ENCODE data around the gene RAB11FIP2.
"Not testable (repeated sequence)": the region's sequence is repeated elsewhere in the genome, so short reads cannot be mapped to it uniquely, and the experiment has no call there.

The RAB11FIP2 gene, protein sequence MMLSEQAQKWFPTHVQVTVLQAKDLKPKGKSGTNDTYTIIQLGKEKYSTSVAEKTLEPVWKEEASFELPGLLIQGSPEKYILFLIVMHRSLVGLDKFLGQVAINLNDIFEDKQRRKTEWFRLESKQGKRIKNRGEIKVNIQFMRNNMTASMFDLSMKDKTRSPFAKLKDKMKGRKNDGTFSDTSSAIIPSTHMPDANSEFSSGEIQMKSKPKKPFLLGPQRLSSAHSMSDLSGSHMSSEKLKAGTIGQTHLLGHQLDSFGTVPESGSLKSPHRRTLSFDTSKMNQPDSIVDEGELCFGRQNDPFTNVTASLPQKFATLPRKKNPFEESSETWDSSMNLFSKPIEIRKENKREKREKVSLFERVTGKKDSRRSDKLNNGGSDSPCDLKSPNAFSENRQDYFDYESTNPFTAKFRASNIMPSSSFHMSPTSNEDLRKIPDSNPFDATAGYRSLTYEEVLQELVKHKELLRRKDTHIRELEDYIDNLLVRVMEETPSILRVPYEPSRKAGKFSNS

DNA sequence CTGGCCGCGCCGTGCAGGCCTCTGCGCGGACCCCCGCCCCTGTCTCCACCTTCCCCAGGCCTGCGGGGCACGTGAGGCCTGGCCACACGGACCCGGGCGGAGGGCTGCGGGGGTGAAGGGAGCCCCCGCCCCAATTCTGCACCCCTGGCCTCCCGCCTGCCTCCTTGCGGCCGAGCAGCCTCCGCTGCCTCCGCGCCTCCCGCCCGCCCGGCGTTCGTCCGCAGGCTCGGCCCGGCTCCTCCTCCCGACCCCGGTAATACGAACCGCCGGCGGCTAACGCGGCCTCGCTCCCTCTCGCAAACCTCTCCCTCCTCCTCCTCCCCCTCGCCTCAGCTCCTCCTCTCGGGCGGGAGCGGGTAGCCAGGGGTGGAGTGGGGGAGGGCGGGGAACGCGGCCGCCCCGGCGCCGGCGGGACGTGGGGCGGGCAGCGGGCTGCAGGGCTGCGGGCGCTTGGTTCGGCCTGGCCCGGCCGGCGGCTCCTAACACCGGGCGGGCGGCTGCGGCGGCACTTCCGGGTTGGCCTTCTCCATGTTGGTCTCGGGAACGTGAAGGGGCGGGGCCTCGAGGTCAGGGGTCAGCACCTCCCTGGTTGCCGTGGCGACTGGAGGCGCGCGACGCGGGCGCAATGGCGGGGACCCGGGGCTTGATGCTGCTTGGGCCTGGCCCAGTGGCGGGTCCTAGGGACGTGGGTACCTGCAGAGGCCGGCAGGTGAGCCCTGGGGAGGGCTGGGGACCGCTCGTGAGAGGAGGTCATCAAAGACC is at the start of gene RAB11FIP2:
TSS of gene RAB11FIP2 (minus strand) at position 547 of the 762 bp plus-strand sequence. CDS start 778 bp downstream, outside the sequence.
- Mint-ChIP-seq H3K27ac (peak within 1 kb of the TSS; percentile 84), H3K4me3 (peak within 1 kb of the TSS; percentile 94), H3K36me3 (ENCODE audit: low read depth) (no peaks in the 10 kb centered on the region), H3K4me1 (ENCODE audit: low read depth) (peaks cover 22% of the 10 kb centered on the region), H3K9me3 (no peaks in the 10 kb centered on the region), H3K27me3 (ENCODE audit: low read depth) (peaks cover 12% of the 10 kb centered on the region)
- peak; percentile 92 for DNase-seq (ENCODE audit: low spot score)

DNA sequence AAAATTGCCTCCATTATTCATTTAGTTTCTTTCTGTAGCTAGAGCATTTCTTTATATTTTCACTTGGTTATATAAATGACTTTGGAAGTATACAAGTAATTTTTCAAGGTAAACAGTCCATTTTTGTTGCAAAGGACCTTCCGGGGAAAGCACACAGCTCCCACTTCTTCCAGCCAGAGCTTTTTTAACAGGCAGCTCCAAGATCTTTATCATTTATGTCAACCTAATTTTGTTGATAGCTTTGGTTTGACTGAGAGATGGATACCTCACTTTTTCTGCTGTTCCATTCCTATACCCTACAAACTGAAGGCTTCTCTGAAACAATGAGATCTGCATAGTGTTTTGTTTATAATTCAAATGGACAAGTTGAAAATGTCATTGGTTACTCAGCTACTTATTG is 49.3 kb upstream of the RAB11FIP2 start:
- Mint-ChIP-seq H3K36me3 (ENCODE audit: low read depth) (no peaks in the 10 kb centered on the region), H3K27me3 (ENCODE audit: low read depth) (peaks cover 1% of the 10 kb centered on the region), H3K4me3 (no peak overlapping the region), H3K9me3 (no peaks in the 10 kb centered on the region), H3K4me1 (ENCODE audit: low read depth) (no peaks in the 10 kb centered on the region), H3K27ac (no peak overlapping the region)
- DNase-seq (ENCODE audit: low spot score): no peak

DNA sequence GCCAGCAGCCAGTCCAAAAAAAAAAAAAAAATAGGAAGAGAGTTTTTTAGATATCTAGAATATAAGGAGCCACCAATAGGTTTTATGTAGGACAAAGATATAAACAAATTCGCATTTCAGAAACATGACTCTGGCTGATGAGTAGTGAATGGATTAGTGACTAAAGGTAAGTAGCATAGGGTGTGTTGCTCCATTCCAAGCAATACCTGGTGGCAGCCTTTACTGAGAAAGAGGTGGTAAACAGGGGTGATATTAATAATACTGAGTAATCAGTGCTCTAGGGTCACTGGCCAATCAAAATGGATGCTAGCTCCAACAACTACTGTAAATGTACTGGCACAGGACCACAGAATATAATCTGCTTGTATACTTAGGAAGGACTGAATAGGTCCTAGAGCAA is 45.5 kb upstream of the RAB11FIP2 start:
- Mint-ChIP-seq H3K4me1 (ENCODE audit: low read depth) (no peaks in the 10 kb centered on the region), H3K36me3 (ENCODE audit: low read depth) (no peaks in the 10 kb centered on the region), H3K9me3 (no peaks in the 10 kb centered on the region), H3K27me3 (ENCODE audit: low read depth) (peaks cover 3% of the 10 kb centered on the region), H3K4me3 (no peak overlapping the region), H3K27ac (no peak overlapping the region)
- DNase-seq (ENCODE audit: low spot score): no peak

DNA sequence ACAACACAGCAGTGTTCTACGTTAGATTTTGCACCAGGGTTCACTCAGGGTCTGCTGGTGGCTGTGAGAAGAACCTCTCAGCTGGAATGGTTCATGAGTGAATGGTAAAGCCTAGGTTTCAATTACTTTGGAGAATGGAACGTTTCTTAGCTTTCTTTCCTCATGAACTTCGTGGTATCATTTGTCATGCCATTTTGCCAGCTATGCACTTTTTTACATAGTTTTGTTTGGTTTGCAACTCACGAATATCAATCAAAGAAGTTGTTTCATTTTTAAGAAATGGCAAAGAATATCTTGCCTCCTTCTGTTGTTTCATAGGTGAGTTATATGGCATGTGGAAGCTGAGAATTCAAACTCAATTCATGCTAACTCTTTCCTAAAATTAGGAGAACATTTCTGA is 34.1 kb upstream of the RAB11FIP2 start:
- Mint-ChIP-seq H3K4me1 (ENCODE audit: low read depth) (no peaks in the 10 kb centered on the region), H3K27me3 (ENCODE audit: low read depth) (peaks cover 3% of the 10 kb centered on the region), H3K27ac (no peak overlapping the region), H3K4me3 (no peak overlapping the region), H3K9me3 (peaks cover 3% of the 10 kb centered on the region), H3K36me3 (ENCODE audit: low read depth) (no peaks in the 10 kb centered on the region)
- no peak for DNase-seq (ENCODE audit: low spot score)

DNA sequence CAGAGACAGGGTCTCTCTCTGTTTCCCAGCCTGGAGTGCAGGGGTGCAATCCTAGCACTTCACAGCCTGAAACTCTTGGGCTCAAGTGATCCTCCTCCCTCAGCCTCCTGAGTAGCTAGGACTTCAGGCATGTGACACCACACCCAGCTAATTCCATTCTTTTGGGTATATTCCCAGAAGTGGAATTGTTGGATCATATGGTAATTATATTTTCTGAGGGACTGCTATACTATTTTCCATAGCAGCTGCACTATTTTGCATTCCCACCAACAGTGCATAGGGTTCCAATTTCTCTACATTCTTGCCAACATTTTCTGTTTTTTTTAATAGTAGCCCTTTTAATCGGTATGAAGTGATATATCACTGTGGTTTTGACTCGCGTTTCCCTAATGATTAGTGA is 30.0 kb upstream of the RAB11FIP2 start:
- Mint-ChIP-seq H3K9me3 (no peaks in the 10 kb centered on the region), H3K27me3 (ENCODE audit: low read depth) (peaks cover 6% of the 10 kb centered on the region), H3K4me1 (ENCODE audit: low read depth) (no peaks in the 10 kb centered on the region), H3K27ac (no peak overlapping the region), H3K4me3 (no peak overlapping the region), H3K36me3 (ENCODE audit: low read depth) (no peaks in the 10 kb centered on the region)
- no peak for DNase-seq (ENCODE audit: low spot score)

DNA sequence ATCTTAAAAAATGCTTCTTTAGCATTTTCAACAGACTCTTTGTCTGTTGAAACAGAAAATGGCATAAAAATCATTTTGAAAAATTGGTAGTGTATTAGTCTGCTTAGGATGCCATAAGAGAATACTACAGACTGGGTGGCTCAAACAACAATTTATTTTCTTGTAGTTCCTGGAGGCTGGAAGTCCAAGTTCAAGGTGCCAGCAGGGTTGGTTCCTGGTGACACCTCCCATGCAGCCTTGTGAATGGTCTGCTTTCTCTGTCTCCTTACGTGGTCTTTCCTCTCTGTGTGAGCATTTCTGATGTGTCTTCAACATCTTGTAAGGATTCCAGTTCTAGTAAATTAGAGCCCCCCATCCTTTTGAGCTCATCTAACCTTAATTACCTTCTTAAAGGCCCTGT is 26.1 kb upstream of the RAB11FIP2 start:
- Mint-ChIP-seq H3K36me3 (ENCODE audit: low read depth) (no peaks in the 10 kb centered on the region), H3K9me3 (no peaks in the 10 kb centered on the region), H3K27ac (no peak overlapping the region), H3K4me3 (no peak overlapping the region), H3K27me3 (ENCODE audit: low read depth) (peaks cover 11% of the 10 kb centered on the region), H3K4me1 (ENCODE audit: low read depth) (no peaks in the 10 kb centered on the region)
- DNase-seq (ENCODE audit: low spot score): no peak

DNA sequence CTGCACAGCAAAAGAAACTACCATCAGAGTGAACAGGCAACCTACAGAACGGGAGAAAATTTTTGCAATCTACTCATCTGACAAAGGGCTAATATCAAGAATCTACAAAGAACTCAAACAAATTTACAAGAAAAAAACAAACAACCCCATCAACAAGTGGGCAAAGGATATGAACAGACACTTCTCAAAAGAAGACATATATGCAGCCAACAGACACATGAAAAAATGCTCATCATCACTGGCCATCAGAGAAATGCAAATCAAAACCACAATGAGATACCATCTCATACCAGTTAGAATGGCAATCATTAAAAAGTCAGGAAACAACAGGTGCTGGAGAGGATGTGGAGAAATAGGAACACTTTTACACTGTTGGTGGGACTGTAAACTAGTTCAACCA is 20.6 kb upstream of the RAB11FIP2 start:
- H3K4me1 Mint-ChIP-seq (ENCODE audit: low read depth); H3K27ac Mint-ChIP-seq; H3K36me3 Mint-ChIP-seq (ENCODE audit: low read depth); H3K4me3 Mint-ChIP-seq; DNase-seq (ENCODE audit: low spot score); H3K9me3 Mint-ChIP-seq: not testable (repeated sequence)
- peaks cover 20% of the 10 kb centered on the region for H3K27me3 Mint-ChIP-seq (ENCODE audit: low read depth)

DNA sequence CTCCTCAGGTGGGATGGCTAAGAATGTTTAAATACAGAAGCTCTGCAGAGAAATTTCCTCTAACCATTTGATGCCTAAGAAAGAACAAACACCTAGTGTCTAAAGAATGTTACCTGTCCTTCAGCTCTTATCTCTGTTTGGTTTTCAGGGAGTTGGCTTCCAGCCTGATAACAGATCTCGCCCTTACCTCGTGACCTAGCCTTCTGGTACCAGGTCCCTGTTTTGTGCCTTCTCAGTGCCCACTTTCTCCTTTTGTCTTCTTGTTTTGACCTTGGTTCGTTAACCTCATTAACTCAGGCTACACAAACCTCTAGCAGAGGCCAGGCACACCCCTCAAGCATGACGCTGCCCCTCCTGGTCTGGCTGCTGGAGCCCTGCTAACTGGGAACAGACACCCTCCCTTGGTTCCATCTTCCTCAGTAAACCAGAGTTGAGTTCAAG is 16.1 kb upstream of the RAB11FIP2 start:
- H3K27ac Mint-ChIP-seq: no peak overlapping the region
- DNase-seq (ENCODE audit: low spot score): no peak
- H3K9me3 Mint-ChIP-seq: no peaks in the 10 kb centered on the region
- H3K4me3 Mint-ChIP-seq: no peak overlapping the region
- H3K27me3 Mint-ChIP-seq (ENCODE audit: low read depth): peaks cover 37% of the 10 kb centered on the region
- H3K36me3 Mint-ChIP-seq (ENCODE audit: low read depth): no peaks in the 10 kb centered on the region
- no peaks in the 10 kb centered on the region for H3K4me1 Mint-ChIP-seq (ENCODE audit: low read depth)

DNA sequence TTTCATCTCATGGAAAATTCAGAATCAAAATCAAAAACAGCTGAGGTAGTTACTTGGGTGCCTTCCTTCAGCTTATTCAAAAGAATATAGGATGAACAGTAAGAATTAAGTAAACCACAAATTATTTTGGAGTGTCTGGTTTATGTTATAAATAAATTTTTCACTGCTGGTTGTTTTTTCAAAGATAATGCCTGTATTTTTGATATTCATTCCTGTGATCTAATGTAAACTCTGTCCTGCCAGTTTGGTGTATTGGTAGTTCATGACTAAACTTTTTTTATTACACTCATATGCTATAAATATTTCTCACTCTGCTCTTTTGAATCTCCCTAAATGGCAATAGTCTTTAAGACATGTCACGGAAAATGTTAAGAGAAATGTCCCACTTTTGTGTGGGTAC is 11.6 kb upstream of the RAB11FIP2 start:
- no peaks in the 10 kb centered on the region for H3K36me3 Mint-ChIP-seq (ENCODE audit: low read depth)
- H3K9me3 Mint-ChIP-seq: no peaks in the 10 kb centered on the region
- no peak for DNase-seq (ENCODE audit: low spot score)
- no peak overlapping the region for H3K27ac Mint-ChIP-seq
- H3K4me1 Mint-ChIP-seq (ENCODE audit: low read depth): peaks cover 2% of the 10 kb centered on the region
- no peak overlapping the region for H3K4me3 Mint-ChIP-seq
- peaks cover 36% of the 10 kb centered on the region for H3K27me3 Mint-ChIP-seq (ENCODE audit: low read depth)

DNA sequence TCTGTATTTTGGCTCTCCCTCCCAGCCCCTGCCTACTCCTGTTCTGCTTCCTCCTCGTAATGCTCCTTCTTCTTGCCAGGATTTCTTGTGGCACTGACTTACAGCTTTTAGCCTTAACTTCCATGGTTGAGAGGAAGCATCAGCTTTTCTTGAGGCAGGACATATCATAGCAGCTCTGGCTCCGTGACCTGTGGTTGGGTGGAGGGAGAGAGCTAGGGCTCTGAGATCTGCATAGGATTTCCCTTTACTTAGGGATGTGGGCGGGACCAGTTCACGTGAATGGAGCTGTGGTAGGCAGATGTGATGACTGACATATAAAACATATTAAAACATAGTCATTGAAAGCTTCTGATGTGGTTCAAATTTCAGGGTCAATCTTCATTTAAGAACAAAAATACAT is 10.6 kb upstream of the RAB11FIP2 start:
- Mint-ChIP-seq H3K27ac (no peak overlapping the region), H3K27me3 (ENCODE audit: low read depth) (peaks cover 34% of the 10 kb centered on the region)

DNA sequence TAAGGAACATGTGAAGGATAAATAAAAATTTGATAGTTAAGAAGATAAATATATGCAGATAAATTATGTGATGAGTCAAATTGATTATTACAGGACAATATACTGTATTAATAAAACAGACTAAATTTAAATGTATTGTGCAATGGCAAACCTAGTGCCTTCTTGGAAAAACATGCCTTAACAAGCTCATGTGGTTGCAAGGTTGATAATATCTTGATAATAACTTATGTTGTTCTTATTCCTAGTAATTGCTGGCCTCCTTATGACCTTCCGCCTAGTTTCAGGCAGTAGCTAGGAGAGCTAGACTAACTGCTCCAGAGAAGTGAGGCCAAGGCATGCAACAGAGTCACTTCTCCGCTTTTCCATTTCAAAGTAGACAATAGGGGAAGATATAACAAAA is 7.6 kb upstream of the RAB11FIP2 start:
- Mint-ChIP-seq H3K4me1 (ENCODE audit: low read depth) (peaks cover 2% of the 10 kb centered on the region), H3K36me3 (ENCODE audit: low read depth) (no peaks in the 10 kb centered on the region), H3K27me3 (ENCODE audit: low read depth) (peaks cover 25% of the 10 kb centered on the region), H3K4me3 (no peak overlapping the region), H3K9me3 (no peaks in the 10 kb centered on the region), H3K27ac (no peak overlapping the region)
- DNase-seq (ENCODE audit: low spot score): no peak

More for the DNA sequence above, 10.6 kb upstream of the RAB11FIP2 start:
- no peaks in the 10 kb centered on the region for H3K9me3 Mint-ChIP-seq
- peaks cover 2% of the 10 kb centered on the region for H3K4me1 Mint-ChIP-seq (ENCODE audit: low read depth)
- DNase-seq (ENCODE audit: low spot score): no peak
- H3K4me3 Mint-ChIP-seq: no peak overlapping the region
- no peaks in the 10 kb centered on the region for H3K36me3 Mint-ChIP-seq (ENCODE audit: low read depth)

DNA sequence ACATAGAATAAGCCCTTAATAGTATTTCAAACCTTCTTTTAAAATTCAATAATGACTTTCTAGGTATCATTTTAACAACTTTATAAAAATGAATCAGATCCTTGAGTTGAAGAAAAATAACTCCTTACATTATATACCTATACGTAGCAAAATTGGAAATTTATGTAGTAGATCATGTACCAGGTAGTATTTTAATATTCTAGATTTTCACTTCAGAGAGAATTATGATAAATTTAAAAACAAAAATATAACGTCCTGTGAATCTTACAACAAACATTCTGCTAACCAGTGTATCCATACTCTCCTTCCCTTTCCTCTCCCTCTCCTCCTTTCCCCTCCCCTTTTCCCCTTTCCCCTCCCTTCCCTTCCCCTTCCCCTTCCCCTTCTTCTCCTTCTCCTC is 6.1 kb upstream of the RAB11FIP2 start:
- Mint-ChIP-seq H3K36me3 (ENCODE audit: low read depth) (no peaks in the 10 kb centered on the region), H3K4me1 (ENCODE audit: low read depth) (peaks cover 2% of the 10 kb centered on the region), H3K4me3 (no peak overlapping the region), H3K9me3 (no peaks in the 10 kb centered on the region), H3K27ac (no peak overlapping the region), H3K27me3 (ENCODE audit: low read depth) (peaks cover 21% of the 10 kb centered on the region)
- no peak for DNase-seq (ENCODE audit: low spot score)

DNA sequence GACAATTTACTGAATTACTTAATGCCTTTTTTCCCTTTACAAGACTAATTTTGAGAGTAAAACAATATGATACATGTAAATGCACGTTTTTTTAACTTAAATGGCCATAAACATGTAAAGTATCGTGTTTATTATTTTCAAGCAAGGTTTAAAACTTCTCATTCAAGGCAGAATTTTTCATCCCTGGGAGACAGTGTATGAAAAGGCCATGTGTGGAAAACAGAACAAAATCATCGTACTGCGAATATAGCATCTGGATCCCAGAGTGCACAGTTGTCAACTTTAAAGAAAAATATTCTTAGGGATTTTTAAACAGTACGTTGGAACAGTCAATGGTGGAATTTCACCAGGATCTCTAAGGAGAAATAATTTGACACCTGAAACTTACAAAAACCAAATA is 1.1 kb upstream of the RAB11FIP2 start:
- Mint-ChIP-seq H3K9me3 (no peaks in the 10 kb centered on the region), H3K4me1 (ENCODE audit: low read depth) (peaks cover 17% of the 10 kb centered on the region), H3K4me3 (peak overlapping the region; percentile 94), H3K27me3 (ENCODE audit: low read depth) (peaks cover 12% of the 10 kb centered on the region), H3K36me3 (ENCODE audit: low read depth) (no peaks in the 10 kb centered on the region), H3K27ac (no peak overlapping the region)
- no peak for DNase-seq (ENCODE audit: low spot score)

DNA sequence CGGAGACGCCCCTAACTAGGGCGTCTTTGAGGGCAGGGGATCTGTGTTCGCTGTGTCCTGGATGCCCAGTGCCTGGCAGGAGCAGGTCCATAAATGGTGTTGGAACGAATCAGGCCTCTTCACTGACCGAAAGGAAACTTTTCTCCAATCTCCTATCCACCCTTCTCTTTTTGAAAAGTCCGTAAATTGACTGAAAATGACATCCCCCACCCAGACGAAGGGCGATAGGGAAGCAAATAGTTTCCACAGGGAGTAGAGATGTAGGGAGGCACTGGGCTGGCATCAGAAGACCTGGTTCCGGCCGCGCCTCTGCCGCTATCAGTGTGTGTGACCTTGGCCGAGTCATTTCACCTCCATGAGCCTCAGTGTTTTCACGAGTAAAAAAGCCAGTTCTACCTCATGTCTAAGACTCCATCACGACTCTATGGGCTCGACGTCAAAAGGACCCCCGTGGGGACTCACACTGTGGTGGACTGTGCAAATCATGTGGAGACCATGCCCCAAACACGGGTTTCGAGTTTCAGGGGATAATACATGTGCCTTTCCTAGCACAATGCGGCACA is 497 bp upstream of the RAB11FIP2 start:
- Mint-ChIP-seq H3K9me3 (no peaks in the 10 kb centered on the region), H3K4me3 (peak overlapping the region; percentile 94), H3K27me3 (ENCODE audit: low read depth) (peaks cover 12% of the 10 kb centered on the region), H3K27ac (no peak overlapping the region), H3K4me1 (ENCODE audit: low read depth) (peaks cover 21% of the 10 kb centered on the region), H3K36me3 (ENCODE audit: low read depth) (no peaks in the 10 kb centered on the region)
- DNase-seq (ENCODE audit: low spot score): no peak
